NOMO-1 (cell line): Measurements from ENCODE around the gene TRA2B.

Experiments
- DNase-seq, 2 experiments: peaks; one replicate each; lab custom pipeline; 2025; ENCODE audit not compliant: unreplicated experiment in 2 of 2; lab: John Stamatoyannopoulos, UW

TRA2B gene

DNA sequence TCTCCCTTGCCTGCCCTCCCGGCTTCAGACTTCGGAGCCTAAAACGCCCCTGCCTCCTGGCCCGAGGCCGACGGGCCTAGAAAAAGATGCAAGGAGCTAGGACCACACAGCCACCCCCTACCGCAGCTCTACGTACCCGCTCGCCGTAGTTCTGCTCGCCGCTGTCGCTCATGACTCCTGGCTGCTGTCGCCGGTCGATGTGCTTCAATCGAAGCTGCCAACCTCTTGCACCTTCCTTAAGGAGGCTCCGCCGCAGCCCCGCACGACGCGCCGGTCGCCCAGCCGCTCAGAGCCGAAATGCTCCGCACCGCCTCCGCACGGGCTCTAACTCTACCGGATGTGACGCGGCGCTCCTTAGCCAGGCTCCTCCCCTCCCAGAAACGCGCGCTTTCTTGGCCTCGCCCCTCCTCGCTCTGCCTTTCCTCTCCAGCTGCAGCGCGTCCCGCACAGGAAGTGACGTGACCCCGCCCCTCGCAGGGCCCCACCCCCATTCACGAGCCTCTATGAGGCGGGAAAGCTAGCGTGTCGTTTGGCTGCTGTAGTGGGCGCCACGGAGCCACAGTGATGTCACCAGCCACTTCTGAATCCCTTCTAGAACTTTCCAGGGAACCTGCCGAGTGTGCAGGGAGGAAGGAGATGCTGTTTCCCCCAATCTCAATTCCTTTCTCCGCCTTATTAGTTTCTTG lies at the start of gene TRA2B:
TRA2B (minus strand) TSS at position 326 of the 686 bp plus-strand sequence; CDS start at position 172, 154 bp downstream.
- peak; percentile 99 to 100 for DNase-seq

- no peak for DNase-seq
Measured at GRCh38 chr3:185986198-185986777, 48.5 kb upstream of the TRA2B start.

DNA sequence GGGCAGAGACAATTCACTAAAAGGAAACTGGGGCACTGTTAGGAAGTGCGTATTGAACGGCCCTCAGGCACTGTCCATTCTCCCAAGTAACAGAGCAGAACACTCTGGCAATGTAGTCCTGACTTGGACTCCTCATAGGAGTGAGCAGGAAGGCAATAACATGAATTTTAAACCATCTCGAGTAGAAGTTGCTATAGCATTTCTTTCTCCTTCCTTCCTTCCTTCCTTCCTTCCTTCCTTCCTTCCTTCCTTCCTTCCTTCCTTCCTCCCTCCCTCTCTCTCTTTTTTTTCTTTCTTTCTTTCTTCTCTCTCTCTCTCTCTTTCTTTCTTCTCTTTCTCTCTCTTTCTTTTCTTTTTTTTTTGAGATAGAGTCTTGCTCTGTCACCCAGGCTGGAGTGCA lies 46.4 kb upstream of the TRA2B start:
- DNase-seq: no peak

DNA sequence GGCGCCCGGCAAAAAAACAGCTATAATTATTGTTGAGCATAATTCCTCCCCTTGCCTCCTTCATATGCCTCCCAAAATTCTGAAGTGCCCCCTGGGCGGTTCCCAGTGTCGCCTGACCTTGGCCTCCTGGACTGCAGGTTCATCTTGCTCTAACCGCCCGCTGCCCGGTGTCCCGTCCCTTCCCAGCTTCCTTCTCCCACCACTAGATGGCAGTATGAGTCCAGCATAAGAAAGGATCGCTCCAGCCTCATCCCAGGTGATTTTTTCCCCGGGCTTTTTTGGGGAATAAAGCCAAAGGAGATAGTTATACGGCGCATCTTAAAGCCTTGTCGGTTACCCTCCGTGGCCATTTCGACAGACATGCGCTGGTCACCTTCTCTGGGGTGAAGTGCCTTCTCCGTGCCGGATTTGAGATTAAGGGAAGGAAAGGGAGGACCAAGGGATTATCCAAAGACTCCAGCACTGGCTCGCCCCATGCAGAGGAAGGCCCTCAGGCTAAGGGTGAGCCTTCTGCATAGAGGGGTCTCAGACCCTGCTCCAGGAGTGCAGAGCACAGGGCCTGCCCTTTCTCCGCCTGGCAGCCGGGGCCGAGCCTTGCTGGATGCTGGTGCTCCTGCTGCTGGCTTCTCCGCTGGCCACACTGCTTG lies 45.8 kb upstream of the TRA2B start:
- peak; percentile 31 to 49 for DNase-seq

- DNase-seq: no peak
Measured at GRCh38 chr3:185982632-185983031, 44.8 kb upstream of the TRA2B start.

GRCh38 chr3:185981621-185982020 lies 43.8 kb upstream of the TRA2B start:
- DNase-seq: no peak

DNA sequence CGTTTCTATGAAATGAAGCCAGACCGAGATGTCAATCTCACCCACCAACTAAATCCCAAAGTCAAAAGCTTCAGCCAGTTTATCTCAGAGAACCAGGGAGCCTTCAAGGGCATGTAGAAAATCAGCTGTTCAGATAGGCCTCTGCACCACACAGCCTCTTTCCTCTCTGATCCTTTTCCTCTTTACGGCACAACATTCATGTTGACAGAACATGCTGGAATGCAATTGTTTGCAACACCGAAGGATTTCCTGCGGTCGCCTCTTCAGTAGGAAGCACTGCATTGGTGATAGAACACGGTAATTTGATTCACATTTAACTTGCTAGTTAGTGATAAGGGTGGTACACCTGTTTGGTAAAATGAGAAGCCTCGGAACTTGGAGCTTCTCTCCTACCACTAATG lies 41.9 kb upstream of the TRA2B start:
- DNase-seq: no peak

DNA sequence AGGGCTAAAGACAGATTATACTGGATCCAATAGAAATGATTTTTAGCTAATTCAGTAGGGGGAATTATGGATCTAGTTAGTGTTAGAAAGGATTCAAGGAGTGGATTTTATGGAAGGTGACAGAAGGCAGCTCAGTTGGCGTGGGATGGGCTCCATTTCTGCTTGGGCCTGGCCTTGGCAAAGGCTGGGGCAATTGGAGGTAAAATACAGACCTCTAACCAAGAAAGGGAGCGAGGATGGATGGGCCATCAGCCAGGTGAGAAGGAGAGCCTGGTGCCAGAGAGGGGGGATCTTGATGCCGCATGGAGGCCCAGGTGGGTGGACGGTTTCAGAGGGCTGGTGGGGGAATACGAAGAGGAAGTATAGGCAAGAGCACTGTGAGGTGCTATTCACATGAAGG lies 40.7 kb upstream of the TRA2B start:
- no peak for DNase-seq

- DNase-seq: no peak
Measured at GRCh38 chr3:185977679-185978040, 39.8 kb upstream of the TRA2B start.

- DNase-seq: peak; percentile 54 to 82
Measured at GRCh38 chr3:185976977-185977678, 39.3 kb upstream of the TRA2B start.

- no peak for DNase-seq
Measured at GRCh38 chr3:185976100-185976499, 38.3 kb upstream of the TRA2B start.

DNA sequence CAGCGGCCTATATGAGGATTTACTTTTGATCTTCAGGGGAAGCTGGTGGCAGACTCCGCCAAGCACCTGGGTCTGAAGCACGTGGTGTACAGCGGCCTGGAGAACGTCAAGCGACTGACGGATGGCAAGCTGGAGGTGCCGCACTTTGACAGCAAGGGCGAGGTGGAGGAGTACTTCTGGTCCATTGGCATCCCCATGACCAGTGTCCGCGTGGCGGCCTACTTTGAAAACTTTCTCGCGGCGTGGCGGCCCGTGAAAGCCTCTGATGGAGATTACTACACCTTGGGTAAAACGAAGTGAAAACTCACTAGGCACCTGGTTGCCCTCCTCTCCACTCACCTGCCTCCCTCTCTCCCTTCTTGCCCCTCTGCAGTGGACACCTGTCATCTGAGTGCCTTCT lies 33.8 kb upstream of the TRA2B start:
- DNase-seq: no peak

DNA sequence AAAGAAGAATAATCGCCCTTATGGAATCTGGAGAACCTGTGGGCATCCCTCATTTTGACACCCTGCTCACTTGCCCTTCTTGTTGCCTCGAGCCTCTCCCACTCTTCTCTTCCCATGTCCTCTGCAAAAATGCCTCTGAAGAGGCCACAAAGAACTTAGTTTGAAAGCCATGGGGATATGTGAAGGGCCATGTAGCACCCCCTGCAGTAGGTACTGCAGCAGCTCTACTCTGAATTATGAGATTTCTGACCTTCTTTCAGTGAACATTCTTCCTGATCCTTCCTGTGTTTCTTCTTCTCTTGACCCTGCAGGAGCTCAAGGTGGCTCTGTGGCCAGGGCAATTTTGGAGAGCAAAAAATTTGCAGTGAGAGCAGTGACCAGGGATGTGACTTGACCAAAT lies 30.4 kb upstream of the TRA2B start:
- no peak for DNase-seq

DNA sequence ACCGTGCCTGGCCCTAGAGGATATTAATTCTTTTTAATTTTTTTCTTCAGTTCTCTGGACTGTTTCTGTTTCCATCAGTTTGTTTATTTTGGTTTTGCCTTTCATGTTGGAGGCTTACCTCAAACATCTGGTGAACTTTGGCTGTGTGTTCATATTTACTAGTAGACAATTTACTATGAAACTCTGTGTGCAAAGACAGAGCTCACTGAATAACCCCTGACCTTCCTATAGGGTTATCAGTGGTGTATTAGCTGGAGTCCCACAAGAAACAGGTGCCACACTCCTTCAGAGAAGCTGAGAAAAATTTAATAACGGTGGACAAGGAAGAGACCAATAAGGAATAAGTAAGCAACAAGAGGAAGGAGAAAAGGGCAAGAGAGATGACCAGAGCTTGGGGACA lies 28.8 kb upstream of the TRA2B start:
- no peak for DNase-seq

DNA sequence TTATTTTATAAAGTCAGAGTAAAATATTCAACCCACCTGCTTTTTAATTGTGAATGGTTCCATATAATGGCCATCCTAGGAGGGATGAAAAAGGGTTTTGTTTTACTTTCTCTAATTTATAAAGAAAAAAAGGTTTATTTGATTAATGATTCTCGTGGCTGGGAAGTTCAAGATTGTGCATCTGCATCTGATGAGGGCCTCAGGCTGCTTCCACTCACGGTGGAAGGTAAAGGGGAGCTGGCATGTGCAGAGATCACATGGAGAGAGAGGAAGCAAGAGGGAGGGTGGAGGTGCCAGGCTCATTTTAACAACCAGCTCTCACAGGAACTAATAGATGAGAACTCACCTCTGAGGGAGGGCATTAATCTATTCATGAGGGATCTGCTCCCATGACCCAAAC lies 27.7 kb upstream of the TRA2B start:
- DNase-seq: no peak

DNA sequence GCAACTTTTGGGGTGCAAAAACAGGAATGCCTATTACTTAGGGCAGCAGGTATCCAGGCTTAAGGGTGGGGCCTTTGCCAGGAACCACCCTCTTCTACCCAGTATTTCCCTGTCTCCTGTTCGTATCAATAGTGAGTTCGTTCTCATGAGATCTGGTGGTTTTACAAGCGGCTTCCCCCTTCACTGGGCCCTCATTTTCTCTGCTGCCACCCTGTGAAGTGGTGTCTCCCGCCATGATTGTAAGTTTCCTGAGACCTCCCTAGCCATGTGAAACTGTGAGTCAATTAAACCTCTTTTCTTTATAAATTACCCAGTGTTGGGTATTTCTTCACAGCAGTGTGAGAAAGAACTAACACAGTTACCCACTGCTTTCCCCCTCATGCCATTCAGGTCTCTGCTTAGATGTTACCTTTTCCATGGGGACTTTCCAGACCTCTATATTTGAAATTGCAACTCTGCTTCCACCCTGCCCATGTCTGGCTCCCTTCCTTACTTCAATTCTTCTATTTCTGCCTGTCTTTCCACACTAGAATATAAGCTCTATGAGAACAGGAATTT lies 23.9 kb upstream of the TRA2B start:
- DNase-seq: no peak

DNA sequence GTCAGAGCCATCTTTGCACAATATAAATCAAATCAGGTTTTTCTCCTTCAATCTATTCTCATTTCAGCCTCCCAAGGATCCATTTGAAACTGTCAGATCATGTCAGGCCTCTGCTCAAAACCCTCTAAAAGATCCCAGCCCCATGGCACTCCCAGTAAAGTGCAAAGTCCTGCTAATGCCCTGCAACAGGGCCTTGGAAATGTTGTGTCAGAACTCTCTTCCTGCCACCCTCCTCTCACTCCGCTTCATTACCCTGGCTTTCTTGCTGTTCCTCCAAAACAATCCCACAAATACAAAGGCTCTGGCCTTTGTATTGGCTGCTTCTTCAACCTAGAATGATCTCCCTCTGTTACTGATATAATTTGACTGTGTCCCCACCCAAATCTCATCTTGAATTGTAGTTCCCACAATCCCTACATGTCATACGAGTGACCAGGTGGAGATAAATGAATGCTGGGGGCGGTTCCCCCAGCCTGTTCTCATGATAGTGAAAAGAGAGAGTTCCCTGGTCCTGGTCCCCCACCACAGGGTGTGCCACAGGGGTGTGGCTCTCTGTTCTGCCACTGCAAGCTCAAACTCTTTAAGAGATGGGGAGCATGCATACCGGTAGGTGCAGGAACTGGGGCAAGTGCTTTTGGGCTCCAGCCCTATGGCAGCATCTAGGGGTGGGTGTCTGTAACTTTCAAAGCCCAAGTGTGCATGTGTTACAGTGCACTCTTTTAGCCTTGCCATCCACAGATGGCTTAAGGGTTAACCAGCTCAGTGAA lies 22.9 kb upstream of the TRA2B start:
- no peak for DNase-seq

GRCh38 chr3:185959609-185960521 lies 22.1 kb upstream of the TRA2B start:
- peak; percentile 61 to 88 for DNase-seq

GRCh38 chr3:185958626-185959025 lies 20.8 kb upstream of the TRA2B start:
- no peak for DNase-seq

- DNase-seq: no peak
Measured at GRCh38 chr3:185956244-185956643, 18.4 kb upstream of the TRA2B start.
